Measurements from ENCODE around the gene PPP1R12C. TPM values are rescaled to one million over a fixed set of nuclear protein-coding genes. Genes with fewer than 3 reads are reported as not detected.

Gene PPP1R12C
- total RNA-seq, 1 donor, result 55.0 TPM

DNA sequence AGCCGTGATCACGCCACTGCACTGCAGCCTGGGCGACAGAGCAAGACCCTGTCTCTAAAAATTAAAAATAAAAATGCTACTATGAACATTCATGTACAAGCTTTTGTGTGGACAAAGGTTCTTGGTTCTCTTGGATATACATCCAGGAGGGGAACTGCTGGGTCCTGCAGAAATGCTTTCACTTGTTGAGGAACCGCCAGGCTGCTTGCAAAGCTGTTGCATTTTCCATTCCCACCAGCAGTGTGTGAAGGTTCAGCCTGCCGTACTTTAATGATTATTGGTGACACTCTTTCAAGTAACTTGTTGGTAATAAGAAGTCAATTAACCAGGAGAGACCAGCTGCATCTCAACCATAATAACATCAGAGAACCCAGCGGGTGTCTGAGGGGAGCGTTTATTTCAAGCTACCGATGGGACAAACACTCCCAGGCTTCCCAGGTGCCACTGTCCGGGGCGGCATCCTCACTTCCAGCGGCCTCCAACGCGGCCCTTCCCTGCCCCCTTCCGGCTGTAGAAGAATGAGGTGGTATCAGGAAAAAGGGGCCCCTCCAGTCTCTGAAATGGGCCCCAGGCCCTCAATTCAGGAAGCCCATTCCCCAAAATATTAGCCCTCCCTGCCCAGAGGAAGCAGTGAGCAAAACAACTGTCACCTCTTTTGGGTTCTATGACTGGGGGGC, 15.2 kb upstream of the PPP1R12C start:
- H3K79me2 ChIP-seq (ENCODE audit: insufficient read depth, low read length), result no peaks in the 10 kb centered on the region
- H2AFZ ChIP-seq (ENCODE audit: low read length), result no peak overlapping the region
- no peak overlapping the region for H3K27ac ChIP-seq (ENCODE audit: low read depth, low read length)
- H3K4me3 ChIP-seq (ENCODE audit: insufficient read depth, low read length), result no peak overlapping the region
- no peak overlapping the region for H3K4me2 ChIP-seq (ENCODE audit: insufficient read depth, low read length)
- peaks cover 27% of the 10 kb centered on the region for H3K27me3 ChIP-seq (ENCODE audit: insufficient read depth, low read length)
- H3K4me1 ChIP-seq (ENCODE audit: insufficient read depth, low read length), result no peaks in the 10 kb centered on the region
- DNase-seq (ENCODE audit: insufficient read length, low spot score, missing footprints), result peak; percentile 82
- H3K36me3 ChIP-seq (ENCODE audit: insufficient read depth, low read length), result no peaks in the 10 kb centered on the region
- no peaks in the 10 kb centered on the region for H4K20me1 ChIP-seq (ENCODE audit: insufficient read depth, low read length)
- H3K9me3 ChIP-seq (ENCODE audit: low read depth, low read length), result no peaks in the 10 kb centered on the region
- TF ChIP-seq, protein P1, sequence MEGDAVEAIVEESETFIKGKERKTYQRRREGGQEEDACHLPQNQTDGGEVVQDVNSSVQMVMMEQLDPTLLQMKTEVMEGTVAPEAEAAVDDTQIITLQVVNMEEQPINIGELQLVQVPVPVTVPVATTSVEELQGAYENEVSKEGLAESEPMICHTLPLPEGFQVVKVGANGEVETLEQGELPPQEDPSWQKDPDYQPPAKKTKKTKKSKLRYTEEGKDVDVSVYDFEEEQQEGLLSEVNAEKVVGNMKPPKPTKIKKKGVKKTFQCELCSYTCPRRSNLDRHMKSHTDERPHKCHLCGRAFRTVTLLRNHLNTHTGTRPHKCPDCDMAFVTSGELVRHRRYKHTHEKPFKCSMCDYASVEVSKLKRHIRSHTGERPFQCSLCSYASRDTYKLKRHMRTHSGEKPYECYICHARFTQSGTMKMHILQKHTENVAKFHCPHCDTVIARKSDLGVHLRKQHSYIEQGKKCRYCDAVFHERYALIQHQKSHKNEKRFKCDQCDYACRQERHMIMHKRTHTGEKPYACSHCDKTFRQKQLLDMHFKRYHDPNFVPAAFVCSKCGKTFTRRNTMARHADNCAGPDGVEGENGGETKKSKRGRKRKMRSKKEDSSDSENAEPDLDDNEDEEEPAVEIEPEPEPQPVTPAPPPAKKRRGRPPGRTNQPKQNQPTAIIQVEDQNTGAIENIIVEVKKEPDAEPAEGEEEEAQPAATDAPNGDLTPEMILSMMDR (IDR thresholded peaks at IDR 0.05; ENCODE audit: extremely low read depth, low read depth, low read length), result peak; percentile 5

DNA sequence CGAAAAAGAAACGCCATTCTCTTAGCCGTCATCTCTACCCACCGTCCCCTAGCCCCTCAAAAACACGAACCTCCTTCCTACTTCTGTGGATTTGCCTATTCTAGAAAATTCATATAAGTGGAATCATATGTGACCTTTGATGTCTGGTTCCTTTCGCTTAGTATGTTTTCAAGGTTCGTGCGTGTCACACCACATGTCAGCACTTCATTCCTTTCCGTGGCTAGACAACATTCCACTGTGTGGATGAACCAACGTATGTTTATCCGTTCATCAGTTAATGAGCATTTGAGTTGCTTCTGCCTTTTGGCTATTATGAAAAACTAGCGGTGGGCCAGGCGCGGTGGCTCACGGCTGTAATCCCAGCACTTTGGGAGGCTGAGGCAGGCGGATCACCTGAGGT, 14.0 kb upstream of the PPP1R12C start:
- H3K27ac ChIP-seq (ENCODE audit: low read depth, low read length), result no peak overlapping the region
- H3K79me2 ChIP-seq (ENCODE audit: insufficient read depth, low read length), result no peaks in the 10 kb centered on the region
- TF ChIP-seq, protein P1 (IDR thresholded peaks at IDR 0.05; ENCODE audit: extremely low read depth, low read depth, low read length), result no peak
- no peaks in the 10 kb centered on the region for H4K20me1 ChIP-seq (ENCODE audit: insufficient read depth, low read length)
- H2AFZ ChIP-seq (ENCODE audit: low read length), result no peak overlapping the region
- no peaks in the 10 kb centered on the region for H3K4me1 ChIP-seq (ENCODE audit: insufficient read depth, low read length)
- H3K27me3 ChIP-seq (ENCODE audit: insufficient read depth, low read length), result peaks cover 27% of the 10 kb centered on the region
- no peak overlapping the region for H3K4me3 ChIP-seq (ENCODE audit: insufficient read depth, low read length)
- H3K36me3 ChIP-seq (ENCODE audit: insufficient read depth, low read length), result no peaks in the 10 kb centered on the region
- peak; percentile 30 for DNase-seq (ENCODE audit: insufficient read length, low spot score, missing footprints)
- no peak overlapping the region for H3K4me2 ChIP-seq (ENCODE audit: insufficient read depth, low read length)
- H3K9me3 ChIP-seq (ENCODE audit: low read depth, low read length), result no peaks in the 10 kb centered on the region

DNA sequence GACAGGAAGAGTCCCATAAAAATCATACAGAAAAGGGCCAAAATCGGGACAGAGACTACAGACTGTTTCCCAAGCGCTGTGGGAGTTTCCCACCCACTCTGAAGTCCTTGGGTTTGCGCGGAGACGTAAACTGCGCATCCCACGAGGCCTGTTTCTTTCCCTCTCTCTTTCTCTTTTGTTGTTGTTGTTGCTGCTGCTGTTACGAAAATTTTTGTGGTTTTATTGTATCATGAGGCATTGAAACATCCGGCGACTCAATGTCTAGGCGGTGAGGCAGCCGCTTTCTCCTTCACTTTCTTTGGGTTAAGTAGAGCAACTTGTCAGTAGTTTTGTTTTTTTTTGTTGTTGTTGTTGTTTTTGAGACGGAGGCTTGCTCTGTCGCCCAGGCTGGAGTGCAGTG, 1.6 kb upstream of the PPP1R12C start:
- H3K4me2 ChIP-seq (ENCODE audit: insufficient read depth, low read length), result peak overlapping the region; percentile 78

DNA sequence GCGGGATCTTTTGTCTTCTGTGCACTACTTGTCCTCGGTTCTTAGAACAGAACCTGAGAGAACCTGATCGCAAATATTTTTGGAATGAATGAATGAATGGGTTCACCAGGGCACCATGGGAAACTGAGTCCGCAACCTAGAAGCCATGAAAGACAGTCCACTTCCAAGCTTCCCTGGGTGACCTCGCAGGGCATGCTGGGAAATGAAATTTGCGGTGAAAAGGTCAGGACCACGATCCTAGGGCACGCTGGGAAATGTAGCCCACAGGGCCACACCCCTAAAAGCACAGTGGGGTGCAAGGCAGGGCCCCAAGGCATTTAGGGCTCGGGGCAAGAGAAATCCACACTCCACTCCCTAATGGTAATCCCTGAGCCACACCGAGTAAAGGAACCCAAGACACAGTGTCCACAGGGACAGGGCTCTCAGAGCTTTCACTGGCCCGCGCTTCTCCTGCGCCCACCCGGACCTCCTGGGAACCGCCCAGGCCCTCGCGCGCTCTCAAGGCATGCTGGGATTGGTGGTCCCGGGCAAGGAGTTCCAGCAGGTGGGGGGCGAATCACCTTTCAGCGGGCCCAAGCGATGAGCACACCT, 1.1 kb upstream of the PPP1R12C start:
- peaks cover 14% of the 10 kb centered on the region for H3K4me1 ChIP-seq (ENCODE audit: insufficient read depth, low read length)
- peak overlapping the region; percentile 54 for H3K27ac ChIP-seq (ENCODE audit: low read depth, low read length)
- H3K27me3 ChIP-seq (ENCODE audit: insufficient read depth, low read length), result peaks cover 3% of the 10 kb centered on the region
- H3K4me2 ChIP-seq (ENCODE audit: insufficient read depth, low read length), result peak overlapping the region; percentile 78
- H3K4me3 ChIP-seq (ENCODE audit: insufficient read depth, low read length), result peak overlapping the region; percentile 74
- DNase-seq (ENCODE audit: insufficient read length, low spot score, missing footprints), result peak; percentile 82
- H2AFZ ChIP-seq (ENCODE audit: low read length), result peak overlapping the region; percentile 95
- TF ChIP-seq, protein P1 (IDR thresholded peaks at IDR 0.05; ENCODE audit: extremely low read depth, low read depth, low read length), result no peak
- peaks cover 37% of the 10 kb centered on the region for H3K79me2 ChIP-seq (ENCODE audit: insufficient read depth, low read length)
- H3K9me3 ChIP-seq (ENCODE audit: low read depth, low read length), result no peaks in the 10 kb centered on the region
- peaks cover 31% of the 10 kb centered on the region for H4K20me1 ChIP-seq (ENCODE audit: insufficient read depth, low read length)
- no peaks in the 10 kb centered on the region for H3K36me3 ChIP-seq (ENCODE audit: insufficient read depth, low read length)

More for the DNA sequence above, 1.6 kb upstream of the PPP1R12C start:
- H3K27ac ChIP-seq (ENCODE audit: low read depth, low read length), result no peak overlapping the region
- H3K4me3 ChIP-seq (ENCODE audit: insufficient read depth, low read length), result no peak overlapping the region
- H4K20me1 ChIP-seq (ENCODE audit: insufficient read depth, low read length), result peaks cover 28% of the 10 kb centered on the region
- peak overlapping the region; percentile 95 for H2AFZ ChIP-seq (ENCODE audit: low read length)
- peaks cover 7% of the 10 kb centered on the region for H3K27me3 ChIP-seq (ENCODE audit: insufficient read depth, low read length)
- H3K4me1 ChIP-seq (ENCODE audit: insufficient read depth, low read length), result peaks cover 14% of the 10 kb centered on the region
- no peaks in the 10 kb centered on the region for H3K36me3 ChIP-seq (ENCODE audit: insufficient read depth, low read length)
- no peak for DNase-seq (ENCODE audit: insufficient read length, low spot score, missing footprints)
- no peaks in the 10 kb centered on the region for H3K9me3 ChIP-seq (ENCODE audit: low read depth, low read length)
- peaks cover 31% of the 10 kb centered on the region for H3K79me2 ChIP-seq (ENCODE audit: insufficient read depth, low read length)
- TF ChIP-seq, protein P1 (IDR thresholded peaks at IDR 0.05; ENCODE audit: extremely low read depth, low read depth, low read length), result no peak

Data from osteoblast (primary cell).